DMS153 treated with DMSO at 0.1 percent for 48 hours (cell line): ENCODE data around the gene AP1M1.
A peak's percentile ranks its signal among the peaks of the same experiment; 100 is the strongest.
"Not testable (repeated sequence)": the region's sequence is repeated elsewhere in the genome, so short reads cannot be mapped to it uniquely, and the experiment has no call there.

Experiments
- DNase-seq: peaks from one replicate; lab custom pipeline; 2025; ENCODE audit not compliant: unreplicated experiment; lab: John Stamatoyannopoulos, UW

The AP1M1 gene

DNA sequence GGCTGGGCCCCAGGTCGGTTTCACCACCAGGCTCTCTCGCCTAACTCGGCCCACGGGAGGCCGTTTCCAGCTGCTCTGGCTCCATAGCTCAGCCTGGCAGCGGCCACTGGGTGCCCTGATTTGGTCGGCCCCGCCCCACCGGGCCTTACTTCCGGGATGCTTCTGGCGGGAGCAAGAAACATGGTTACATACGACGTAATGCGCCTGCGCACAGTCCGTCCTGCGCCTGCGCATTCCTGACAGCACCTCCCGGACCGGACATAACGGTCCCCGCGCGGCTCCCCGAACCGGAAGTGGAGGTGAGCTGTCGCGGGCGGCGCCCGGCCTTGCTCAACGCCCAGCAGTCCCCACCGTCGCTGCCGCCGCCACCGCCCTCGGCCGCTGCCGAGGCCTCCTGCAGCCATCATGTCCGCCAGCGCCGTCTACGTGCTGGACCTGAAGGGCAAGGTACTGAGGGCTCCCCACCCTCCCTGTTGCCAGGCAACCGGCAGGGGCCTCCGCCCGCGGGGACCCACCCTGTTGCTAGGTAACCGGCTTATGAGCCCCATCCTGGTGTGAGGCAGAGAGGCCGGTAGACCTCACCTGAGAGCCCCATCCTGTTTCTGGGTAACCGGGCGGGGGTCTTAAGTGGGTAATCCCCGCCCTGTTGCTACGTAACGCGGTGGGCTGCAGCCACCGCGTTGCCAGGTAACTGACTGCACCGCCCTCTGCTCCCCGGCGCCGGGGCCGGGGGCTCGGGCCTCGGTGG lies at the start of gene AP1M1:
TSS of gene AP1M1 (plus strand) at position 290 of the 748 bp plus-strand sequence. CDS start at position 406, 116 bp downstream.
- peak; percentile 90 for DNase-seq

DNA sequence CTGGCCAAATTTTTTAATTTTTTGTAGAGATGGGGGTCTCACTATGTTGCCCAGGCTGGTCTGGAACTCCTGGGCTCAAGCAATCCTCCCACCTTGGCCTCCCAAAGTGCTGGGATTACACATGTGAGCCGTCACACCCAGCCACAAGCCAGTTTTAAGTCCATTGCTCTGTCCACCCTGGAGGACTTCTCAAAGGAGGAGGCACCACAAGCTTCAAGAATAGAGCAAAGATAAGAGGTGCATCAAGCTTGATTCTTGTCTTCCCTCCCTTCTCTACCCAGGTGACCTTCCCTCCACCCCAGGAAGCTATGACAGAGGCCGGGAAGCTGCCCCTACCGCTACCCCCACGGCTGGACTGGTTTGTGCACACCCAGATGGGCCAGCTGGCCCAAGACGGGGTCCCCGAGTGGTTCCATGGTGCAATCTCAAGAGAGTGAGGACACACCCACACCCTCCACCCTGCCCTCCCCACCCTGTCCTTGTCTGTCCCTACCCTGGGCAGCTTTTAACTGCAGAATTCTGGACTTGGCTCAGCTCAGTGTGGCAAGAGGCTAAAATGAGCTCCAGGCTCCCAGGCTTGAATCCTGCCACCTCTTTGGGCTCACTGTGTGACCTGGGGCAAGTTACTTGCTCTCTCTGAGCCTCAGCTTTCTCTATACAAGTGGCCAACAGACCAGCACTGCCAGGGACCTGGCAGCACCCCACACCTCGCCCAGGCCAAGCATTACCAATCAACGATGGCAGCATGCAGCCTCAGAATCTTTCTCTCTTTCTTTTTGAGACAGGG lies 49.1 kb upstream of the AP1M1 start:
- DNase-seq = no peak

DNA sequence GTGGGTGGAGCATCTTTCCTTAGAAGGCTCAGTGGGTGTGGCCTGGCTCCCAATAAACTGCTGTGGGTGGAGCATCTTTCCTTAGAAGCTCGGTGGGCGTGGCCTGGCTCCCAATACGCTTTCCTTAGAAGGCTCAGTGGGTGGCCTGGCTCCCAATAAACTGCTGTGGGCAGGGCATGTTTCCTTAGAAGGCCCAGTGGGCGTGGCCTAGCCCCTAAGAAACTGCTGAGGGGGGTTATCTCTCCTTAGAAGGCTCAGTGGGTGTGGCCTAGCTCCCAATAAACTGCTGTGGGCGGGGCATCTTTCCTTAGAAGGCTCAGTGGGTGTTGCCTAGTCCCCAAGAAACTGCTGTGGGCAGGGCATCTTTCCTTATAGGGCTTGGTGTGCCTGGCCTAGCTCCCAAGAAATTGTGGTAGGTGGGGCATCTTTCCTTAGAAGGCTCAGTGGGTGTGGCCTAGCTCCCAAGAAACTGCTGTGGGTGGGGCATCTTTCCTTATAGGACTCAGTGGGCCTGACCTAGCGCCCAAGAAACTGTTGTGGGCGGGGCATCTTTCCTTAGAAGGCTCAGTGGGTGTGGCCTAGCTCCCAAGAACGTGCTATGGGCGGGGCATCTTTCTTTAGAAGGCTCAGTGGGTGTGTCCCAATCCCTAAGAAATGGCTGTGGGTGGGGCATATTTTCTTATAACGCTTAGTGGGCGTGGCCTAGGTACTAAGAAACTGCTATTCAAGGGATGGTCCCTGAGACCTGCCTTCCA lies 44.0 kb upstream of the AP1M1 start:
- DNase-seq = no peak

DNA sequence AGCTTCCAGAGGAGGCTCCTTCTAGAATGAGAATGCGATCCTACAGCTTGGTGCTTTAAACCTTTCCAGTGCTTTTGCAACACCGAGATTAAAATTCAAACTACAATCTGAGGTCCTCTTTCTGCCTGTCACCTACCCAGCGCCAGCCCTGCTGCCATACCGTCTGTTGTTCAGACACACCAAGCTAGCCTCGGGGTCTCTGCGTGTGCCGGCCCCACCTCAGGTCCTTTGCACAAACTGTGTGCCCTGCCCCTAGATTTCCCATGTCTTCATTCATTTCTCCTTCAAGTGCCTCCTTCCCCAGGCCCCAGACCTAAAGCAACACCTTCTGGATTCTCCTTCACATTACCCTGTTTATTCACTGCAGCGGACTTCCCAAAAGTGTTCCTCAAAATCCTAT lies 43.2 kb upstream of the AP1M1 start:
- DNase-seq = no peak

DNA sequence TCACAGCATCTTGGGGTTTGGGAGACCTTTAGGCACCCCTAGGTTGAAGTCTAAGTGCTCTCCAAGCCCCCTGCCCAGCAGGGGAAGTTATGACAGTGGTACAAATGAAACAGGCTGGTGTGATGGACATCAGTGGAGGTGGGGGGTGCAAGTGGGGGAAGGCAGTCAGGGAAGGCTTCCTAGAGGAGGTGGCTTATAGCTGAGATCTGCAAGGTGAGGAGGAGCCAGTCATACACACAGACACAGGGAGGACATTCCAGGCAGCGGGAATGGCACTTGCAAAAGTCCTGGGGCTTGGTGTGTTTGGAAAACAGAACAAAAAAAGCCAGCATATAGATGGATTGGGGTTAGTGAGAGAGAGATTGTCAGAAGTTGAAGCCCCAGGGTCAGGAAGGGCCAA lies 42.6 kb upstream of the AP1M1 start:
- no peak for DNase-seq

DNA sequence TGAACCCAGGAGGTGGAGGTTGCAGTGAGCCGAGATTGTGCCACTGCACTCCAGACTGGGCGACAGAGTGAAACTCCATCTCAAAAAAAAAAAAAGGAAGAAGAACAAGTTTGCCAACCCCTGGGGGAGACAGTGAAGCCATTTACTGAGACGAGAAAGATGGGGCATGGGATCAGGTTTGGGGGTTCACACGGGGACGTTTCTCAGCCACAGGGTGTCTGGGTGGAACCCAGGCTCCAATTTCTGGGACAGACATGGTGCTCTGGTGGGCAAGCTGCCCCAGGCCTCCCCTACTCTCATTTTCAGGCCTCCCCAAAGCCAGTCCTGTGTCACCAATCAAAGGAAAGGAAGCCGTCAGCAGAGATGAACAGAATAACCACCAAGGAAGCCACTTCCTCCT lies 40.8 kb upstream of the AP1M1 start:
- DNase-seq = no peak

DNA sequence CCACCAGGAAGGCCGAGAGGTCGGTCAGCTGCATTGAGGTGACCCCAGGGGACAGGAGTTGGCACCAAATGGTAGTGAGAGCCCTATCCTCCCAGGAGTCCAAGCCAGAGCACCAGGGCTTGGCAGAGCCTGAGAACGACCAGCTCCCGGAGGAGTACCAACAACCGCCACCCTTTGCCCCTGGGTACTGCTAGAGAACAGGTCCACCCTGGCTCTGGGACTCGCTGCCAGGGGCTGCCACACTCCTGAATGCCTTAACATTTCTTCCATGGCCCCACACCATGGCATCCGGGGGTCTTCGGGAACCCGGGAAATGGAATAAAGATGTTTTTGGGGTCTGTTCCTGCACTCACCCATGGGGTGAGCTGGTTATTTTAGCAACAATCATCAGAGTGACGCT lies 40.1 kb upstream of the AP1M1 start:
- no peak for DNase-seq

DNA sequence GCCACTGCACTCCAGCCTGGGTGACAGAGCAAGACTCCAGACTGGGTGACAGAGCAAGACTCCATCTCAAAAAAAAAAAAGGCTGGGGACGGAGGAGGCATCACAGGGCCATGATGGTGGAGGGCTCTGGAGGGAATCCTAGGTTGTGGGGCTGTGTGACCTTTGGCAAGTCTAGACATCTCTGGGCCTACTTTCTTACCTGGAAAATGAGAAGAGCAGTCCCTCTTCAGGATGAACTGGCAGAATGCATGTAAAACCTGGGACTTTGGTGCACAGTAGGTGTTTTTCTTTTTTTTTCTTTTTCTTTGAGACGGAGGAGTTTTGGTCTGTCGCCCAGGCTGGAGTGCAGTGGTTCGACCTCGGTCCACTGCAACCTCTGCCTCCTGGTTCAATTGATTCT lies 38.1 kb upstream of the AP1M1 start:
- no peak for DNase-seq

DNA sequence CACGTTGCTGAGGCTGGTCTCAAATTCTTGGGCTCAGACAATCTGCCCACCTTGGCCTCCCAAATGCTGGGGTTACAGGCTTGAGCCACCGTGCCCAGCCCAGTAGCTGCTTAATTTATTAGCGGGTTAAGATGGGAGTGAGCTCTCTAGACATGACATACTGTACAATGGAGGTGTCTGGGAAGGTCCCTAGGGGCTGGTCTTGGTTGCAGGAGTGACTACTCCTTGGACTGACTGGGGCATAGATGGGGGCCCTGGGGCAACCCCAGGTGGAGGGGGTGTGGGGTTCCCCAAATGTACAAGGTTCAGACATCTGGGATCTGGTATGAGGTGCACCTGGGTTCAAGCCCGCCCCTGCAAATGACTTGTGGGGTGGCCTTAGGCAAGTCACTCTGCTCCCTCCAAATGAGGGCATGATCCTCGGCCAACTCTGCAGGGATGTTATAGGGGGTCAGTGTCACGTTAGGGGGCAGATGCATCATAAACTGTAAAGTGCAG lies 37.2 kb upstream of the AP1M1 start:
- DNase-seq = no peak

DNA sequence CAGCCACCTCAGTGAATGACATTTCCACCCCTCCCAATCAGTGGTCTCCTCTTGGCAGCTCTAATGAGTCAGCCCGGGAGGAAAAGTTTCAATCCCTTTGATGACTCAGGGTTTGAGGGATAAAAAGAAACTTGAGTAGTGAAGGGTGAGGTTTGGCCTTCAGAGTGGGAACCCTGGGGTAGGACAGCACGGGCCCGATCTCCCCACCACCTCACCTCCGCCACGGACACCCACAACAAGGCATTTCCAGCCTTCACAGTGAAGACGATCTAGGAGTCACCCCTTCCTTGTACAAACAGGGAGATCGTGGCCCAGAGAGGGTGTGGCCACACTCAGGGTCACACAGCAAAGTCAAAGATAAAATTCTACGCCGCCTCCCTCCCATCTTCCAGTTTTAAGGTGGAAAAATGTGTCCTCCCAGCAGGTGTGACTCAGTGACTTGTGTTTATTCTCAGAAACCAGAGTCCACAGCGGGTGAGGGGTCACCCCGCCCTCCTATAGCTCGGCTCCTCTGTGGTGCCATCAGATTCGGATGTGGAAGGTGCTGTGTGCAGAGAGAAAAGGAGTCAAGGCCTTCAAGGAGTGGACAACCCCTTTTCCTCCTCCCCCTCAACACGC lies 36.7 kb upstream of the AP1M1 start:
- DNase-seq = no peak

DNA sequence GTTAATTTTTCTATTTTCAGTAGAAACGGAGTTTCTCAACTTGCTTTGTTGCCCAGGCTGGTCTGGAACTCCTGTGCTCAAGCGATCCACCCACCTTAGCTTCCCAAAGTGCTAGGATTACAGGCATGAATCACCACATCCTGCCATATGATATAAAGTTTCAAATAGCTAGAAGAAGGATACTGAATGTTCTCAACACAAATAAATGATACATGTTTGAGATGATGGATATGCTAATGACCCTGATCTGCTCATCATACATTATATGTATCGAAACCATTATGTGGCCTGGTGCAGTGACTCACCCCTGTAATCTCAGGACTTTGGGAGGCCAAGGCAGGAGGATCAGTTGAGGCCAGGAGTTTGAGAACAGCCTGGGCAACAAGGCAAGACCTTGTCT lies 35.9 kb upstream of the AP1M1 start:
- no peak for DNase-seq

DNA sequence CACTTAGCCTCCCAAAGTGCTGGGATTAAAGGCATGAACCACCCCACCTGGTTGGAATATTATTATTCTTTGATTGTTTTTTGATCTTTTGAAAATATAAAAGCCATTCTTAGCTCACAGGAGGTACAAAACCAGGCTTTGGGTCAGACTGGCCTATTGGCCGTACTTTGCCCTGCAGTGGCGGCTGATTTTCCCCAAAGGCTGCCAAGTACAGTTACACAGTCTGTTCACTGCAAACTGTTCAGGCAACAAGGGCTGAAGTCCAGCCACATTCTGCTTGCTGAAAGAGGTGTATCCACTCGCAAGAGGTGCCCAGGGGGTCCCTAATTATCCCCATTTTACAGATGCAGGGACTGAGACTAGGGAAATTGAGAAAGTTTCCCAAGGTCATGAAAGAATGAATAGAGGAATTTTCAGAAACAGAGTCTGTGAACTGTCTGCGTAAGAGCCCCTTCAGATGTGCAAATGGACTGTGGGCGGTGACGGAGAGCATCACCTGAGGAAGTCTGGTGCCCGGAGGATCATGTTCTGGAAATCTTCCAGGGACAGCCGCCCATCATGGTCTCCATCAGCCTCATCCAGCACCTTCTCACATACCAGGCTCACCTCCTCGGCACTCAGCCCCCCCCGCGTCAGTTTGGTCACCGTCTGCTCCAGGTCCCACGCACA lies 33.4 kb upstream of the AP1M1 start:
- no peak for DNase-seq

DNA sequence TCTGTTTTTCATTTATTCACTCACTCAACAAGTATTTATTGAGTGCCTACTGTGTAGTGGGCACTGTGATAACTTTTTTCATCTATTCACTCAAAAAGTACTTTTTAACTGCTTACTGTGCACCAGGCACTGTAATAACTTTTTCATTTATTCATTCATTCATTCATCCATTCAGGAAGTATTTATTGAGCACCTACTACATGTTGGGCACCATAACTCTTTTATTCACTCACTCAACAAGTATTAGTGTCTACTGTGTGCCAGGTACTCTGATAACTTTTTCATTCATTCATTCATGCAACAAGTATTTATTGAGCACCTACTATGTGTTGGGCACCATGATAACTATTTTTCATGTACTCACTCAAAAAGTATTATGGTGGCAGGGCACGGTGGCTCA lies 31.3 kb upstream of the AP1M1 start:
- no peak for DNase-seq

DNA sequence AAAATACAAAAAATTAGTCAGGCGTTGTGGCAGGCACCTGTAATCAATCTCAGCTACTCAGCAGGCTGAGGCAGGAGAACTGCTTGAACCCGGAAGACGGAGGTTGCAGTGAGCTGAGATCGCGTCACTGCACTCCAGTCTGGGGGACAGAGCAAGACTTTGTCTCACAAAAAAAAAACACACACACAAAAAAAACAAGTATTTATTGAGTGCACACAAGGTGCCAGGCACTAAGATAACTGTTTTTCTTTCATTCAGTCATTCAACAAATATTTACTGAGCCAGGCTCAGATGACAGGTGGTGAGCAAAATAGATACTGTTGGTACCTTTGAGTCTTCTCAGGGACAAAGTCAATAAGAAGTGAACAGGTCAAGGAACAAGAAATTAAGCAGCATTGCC lies 30.7 kb upstream of the AP1M1 start:
- no peak for DNase-seq

DNA sequence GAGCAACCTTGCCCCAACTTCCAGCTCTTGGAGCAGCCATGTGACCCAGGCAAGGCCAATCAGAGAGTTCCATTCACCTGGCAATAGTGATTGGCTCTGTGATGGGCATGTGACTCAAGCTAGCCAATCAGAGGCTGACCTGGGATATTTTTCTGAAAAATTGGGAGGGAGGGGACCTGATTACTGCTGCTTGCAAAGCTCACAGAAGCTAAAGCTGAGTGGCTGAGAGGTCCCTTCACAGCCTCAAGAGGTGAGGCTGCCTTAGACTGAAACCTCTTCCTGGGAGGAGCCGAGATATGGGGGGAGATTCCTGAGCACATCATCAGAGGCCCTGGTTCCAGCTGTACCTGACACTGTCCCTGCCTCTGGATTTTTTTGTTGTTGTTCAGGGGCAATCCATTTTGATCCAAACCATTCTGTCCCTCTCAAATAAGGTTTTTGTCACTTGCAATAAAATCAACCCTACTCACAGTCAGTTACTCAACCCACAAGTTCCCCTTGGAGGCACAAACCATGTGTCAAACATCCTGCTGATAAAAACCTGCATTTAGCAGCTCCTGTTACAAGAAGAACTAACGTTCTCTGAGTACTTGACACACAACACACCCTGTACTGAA lies 29.1 kb upstream of the AP1M1 start:
- no peak for DNase-seq

DNA sequence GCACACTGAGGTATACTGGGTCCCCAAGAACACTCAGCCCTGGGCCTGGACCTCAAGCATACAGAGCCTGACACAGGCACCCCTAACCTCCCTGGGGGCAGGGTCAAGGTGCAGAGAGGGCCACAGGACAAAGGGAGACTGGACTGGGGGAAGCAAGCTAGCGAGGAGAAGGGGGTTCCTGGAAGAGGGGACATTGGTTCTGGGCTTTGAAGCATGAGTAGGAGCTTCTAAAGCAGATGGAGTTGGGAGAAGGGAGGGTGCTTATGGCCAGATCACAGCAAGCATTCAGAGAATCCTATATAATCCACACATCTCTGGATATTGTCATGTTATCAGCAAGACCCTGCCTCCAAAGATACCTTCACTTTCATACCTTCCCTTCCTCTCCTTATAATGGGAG lies 27.6 kb upstream of the AP1M1 start:
- no peak for DNase-seq

DNA sequence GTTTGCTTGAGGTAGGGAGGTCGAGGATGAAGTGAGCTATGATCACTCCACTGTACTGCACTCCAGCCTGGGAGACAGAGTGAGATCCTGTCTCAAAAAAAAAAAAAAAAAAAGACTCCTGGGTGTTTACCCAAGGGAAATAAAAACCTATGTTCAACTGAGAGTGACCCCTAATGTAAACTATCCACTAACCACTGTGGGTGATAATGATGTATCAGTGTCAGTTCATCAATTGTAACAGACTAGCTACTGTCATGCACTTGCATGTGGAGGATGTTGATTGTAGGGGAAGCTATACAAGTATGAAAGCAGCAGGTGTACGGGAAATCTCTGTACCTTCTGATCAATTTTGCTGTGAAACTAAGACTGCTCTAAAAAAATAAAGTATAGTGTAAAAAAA lies 21.8 kb upstream of the AP1M1 start:
- DNase-seq = no peak

DNA sequence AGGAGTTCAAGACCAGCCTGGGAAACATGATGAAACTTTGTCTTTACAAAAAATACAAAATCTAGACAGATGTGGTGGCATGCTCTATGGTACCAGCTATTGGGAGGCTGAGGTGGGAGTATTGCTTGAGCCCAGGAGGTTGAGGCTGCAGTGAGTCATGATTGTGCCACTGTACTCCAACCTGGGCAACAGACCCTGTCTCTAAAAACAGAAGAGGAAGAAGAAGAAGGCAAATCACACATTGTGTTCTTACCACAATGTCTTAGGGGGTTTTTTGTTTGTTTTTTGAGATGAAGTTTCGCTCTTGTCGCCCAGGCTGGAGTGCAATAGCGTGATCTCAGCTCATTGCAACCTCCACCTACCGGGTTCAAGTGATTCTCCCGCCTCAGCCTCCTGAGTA lies 18.8 kb upstream of the AP1M1 start:
- not testable (repeated sequence) for DNase-seq

DNA sequence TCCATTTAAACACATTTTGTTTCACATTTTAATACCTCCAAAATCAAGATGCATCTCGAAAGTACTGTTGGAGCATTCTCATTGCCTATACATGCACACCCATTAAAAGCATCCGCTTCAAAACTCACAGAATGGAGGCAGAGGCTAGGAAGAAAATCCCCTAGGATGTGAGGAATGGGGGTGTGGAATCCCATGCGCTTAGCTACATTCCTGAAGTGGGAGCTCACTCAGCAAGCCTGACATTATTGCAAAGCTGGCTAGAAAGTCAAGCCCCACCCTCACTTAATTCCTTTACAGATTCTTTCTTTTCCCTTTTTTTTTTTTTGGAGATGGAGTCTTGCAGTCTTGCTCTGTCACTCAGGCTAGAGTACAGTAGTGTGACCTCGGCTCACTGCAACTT lies 17.1 kb upstream of the AP1M1 start:
- no peak for DNase-seq

DNA sequence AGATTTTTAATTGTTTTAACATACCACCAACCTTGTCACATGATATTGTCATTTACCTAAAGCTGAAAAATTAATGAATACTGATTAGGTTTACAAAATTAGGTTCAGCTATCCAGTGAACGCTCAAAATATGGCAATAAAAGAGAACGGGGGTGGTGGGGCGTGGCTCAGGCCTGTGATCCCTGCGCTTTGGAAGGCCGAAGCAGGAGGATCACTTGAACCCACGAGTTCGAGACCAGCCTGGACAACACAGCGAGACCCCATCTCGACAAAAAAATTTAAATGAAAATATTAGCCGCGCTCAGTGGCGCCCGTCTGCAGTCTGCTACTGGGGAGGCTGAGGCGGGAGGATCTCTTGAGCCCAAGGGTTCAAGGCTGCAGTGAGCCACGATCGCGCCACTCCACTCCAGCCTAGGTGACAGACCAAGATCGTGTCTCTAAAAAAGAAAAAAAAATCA lies 13.0 kb upstream of the AP1M1 start:
- DNase-seq = no peak
